Activated T-cell treated with anti-CD3 and anti-CD28 coated beads, Interleukin-2, amount 50 U/mL, for 24 hours (primary cell): ENCODE data around the gene TRIM8.

ENCODE experiments used
- DNase-seq: peaks from one replicate; pipeline ENCODE4 v3.0.0-alpha.2; 2020
- H3K27ac Mint-ChIP-seq: 2 replicates; pipeline ENCODE4 v1.8.0; 2020; ENCODE audit warnings: mild to moderate bottlenecking, mixed read lengths
- H3K27me3 Mint-ChIP-seq: 2 replicates; pipeline ENCODE4 v1.8.0; 2020; ENCODE audit warnings: mixed read lengths
- H3K36me3 Mint-ChIP-seq: 2 replicates; pipeline ENCODE4 v1.8.0; 2020; ENCODE audit warnings: low read depth, mixed read lengths
- H3K4me1 Mint-ChIP-seq: 2 replicates; pipeline ENCODE4 v1.8.0; 2020; ENCODE audit warnings: low read depth, mixed read lengths
- H3K4me3 Mint-ChIP-seq: 2 replicates; pipeline ENCODE4 v1.8.0; 2020; ENCODE audit warnings: mild to moderate bottlenecking, moderate library complexity, mixed read lengths
- H3K9me3 Mint-ChIP-seq: 2 replicates; pipeline ENCODE4 v1.8.0; 2020; ENCODE audit warnings: mixed read lengths

The TRIM8 gene

GRCh38 chr10:102673819-102674511 lies 29.7 kb downstream of the TRIM8 start:
- Mint-ChIP-seq H3K27me3 (no peaks in the 10 kb centered on the region), H3K36me3 (no peaks in the 10 kb centered on the region), H3K4me3 (peak overlapping the region; percentile 71), H3K4me1 (peaks cover 51% of the 10 kb centered on the region), H3K9me3 (no peaks in the 10 kb centered on the region), H3K27ac (peak overlapping the region; percentile 86)
- peak; percentile 72 for DNase-seq

DNA sequence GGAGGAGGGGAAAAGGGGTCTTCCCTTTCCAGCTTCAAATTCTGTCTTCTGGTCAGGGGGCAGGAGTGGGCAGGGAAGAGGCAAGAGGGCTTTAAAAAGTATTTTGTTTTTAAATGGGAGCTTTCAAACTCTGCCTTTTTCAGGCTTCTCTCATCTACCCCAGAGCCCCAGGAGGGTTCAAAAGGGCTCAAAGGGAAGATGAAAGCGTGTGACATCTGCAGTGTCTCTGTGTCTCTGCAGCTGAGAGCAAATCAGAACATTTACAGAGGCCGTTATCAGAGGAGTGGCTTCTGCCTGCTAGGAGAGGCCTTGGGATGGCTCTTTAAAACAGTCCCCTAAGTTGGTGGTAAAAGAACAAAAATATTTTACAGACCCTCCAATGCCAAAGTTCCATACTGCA lies 30.3 kb downstream of the TRIM8 start:
- Mint-ChIP-seq H3K27me3 (no peaks in the 10 kb centered on the region), H3K4me3 (peak overlapping the region; percentile 71), H3K36me3 (no peaks in the 10 kb centered on the region), H3K27ac (peak overlapping the region; percentile 86), H3K9me3 (no peaks in the 10 kb centered on the region), H3K4me1 (peaks cover 46% of the 10 kb centered on the region)
- DNase-seq = no peak

DNA sequence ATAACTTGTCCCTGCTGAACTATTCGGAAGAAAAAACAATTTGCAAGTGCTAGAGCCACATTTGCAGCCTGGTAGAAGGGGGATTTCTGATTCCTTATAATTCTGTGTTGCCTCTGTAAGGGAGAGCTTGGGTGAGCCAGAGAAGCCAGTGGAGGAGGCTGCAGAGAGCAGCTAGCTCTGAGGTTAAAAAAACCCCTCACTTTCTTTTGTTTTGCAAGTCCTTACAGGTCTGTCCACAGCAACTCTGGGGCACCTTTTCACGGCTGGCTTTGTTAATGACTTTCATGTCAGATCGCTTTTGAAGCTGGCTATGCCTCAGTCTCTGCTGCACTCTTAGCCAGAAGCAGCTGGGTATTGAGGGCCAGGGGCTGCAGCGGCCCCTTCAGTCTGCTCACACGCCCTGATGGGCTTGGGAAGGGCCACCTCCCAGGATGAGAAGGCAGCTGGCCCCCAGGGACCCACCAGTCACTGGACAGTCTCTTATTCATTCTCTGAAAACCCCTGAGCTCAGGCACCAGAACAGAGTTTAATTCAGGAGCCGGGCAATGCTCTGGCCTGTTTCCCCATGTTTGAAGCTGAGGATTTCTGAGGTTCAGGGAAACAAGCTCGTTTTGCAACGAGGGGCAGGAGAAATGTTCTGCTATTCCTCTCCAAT lies 30.9 kb downstream of the TRIM8 start:
- H3K27me3 Mint-ChIP-seq = no peaks in the 10 kb centered on the region
- no peaks in the 10 kb centered on the region for H3K9me3 Mint-ChIP-seq
- peak overlapping the region; percentile 86 for H3K27ac Mint-ChIP-seq
- no peak for DNase-seq
- H3K36me3 Mint-ChIP-seq = peaks cover under 1% of the 10 kb centered on the region
- peaks cover 41% of the 10 kb centered on the region for H3K4me1 Mint-ChIP-seq
- no peak overlapping the region for H3K4me3 Mint-ChIP-seq

DNA sequence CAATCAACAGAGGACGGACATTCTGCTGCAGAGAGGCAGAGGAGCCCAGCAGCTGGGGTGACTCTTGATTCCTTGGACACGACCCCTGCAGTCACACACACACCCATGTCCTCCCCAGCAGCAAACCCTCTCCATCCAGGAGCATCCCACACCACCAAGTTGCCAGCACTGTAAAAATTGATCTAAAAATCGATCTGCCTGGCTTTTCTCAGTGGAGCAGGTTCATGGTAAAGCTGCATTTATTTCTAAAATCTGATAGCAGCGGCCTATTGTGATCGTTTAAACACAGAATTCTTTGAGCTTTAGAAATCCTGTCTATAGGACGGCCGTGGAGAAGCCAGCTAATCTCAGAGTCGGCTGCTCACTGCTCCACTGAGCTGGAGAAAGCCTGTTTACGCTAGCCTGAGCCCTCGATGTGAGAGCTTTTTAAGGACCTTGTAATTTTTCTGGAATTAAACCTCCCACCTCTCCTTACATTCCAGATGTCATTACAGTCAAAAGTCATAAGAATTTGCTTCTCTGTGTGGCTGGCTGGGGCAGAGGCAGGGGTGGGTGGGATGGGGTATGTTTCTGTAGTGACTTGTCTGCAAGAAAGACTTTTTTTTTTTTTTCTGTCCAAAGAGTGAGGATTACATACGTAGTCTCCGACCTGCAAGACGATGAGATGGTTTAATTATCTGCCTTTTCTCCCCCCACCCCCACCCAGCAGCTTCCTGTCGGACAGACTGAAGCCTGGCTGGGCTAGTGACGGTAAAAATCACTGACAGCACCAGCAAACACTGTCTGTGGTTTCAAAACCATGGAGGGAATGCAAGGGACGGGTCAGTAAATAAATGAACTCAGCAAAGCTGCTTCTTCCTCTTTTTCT lies 31.6 kb downstream of the TRIM8 start:
- peaks cover 3% of the 10 kb centered on the region for H3K36me3 Mint-ChIP-seq
- H3K4me1 Mint-ChIP-seq = peaks cover 40% of the 10 kb centered on the region
- H3K27ac Mint-ChIP-seq = peak overlapping the region; percentile 44
- DNase-seq = peak; percentile 24
- no peaks in the 10 kb centered on the region for H3K9me3 Mint-ChIP-seq
- H3K27me3 Mint-ChIP-seq = no peaks in the 10 kb centered on the region
- no peak overlapping the region for H3K4me3 Mint-ChIP-seq

GRCh38 chr10:102676534-102677315 lies 32.4 kb downstream of the TRIM8 start:
- peak; percentile 5 for DNase-seq
- H3K27me3 Mint-ChIP-seq = no peaks in the 10 kb centered on the region
- H3K4me3 Mint-ChIP-seq = no peak overlapping the region
- H3K36me3 Mint-ChIP-seq = peaks cover 8% of the 10 kb centered on the region
- no peaks in the 10 kb centered on the region for H3K9me3 Mint-ChIP-seq
- H3K27ac Mint-ChIP-seq = no peak overlapping the region
- H3K4me1 Mint-ChIP-seq = peaks cover 45% of the 10 kb centered on the region

DNA sequence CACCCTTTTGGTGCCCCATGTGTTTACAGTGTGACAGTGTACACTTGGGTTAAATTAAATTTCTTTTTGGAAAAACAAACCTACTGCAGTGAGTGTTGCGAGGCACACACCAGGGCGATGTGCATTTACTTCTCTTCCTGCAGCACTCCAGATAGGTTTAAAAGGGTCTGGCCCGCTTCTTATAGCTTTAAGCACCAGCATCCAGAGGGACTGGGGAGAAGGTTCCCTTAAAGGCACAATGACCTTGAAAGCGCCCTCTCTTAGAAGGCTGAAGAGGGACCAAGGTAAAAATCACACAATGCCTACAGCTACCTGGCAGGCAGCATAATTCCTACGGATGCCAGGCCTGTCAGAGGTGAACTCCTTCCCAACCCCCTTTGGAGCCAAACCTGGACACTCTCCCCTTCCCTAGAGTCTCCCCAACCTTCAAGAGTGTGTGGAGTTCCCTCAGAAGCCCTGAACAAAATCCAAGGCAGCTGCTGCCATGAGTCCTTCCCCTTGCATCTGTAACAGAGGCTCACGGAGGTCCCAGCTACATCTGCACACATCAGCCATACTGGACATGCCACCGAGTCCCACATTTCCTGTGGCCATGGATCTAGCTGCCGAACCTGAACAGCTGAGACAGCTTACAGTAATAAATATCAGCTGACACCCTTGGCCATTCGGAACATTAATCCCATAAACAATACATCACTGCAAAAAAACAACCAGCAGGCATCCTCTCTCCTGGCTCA lies 33.2 kb downstream of the TRIM8 start:
- Mint-ChIP-seq H3K9me3 (no peaks in the 10 kb centered on the region), H3K4me1 (peaks cover 52% of the 10 kb centered on the region), H3K36me3 (peaks cover 14% of the 10 kb centered on the region), H3K27ac (no peak overlapping the region), H3K27me3 (no peaks in the 10 kb centered on the region), H3K4me3 (no peak overlapping the region)
- DNase-seq = no peak

GRCh38 chr10:102678068-102678400 lies 33.8 kb downstream of the TRIM8 start:
- Mint-ChIP-seq H3K4me3 (no peak overlapping the region), H3K9me3 (no peaks in the 10 kb centered on the region), H3K4me1 (peaks cover 51% of the 10 kb centered on the region), H3K36me3 (peaks cover 14% of the 10 kb centered on the region), H3K27ac (no peak overlapping the region), H3K27me3 (no peaks in the 10 kb centered on the region)
- no peak for DNase-seq

- Mint-ChIP-seq H3K4me1 (peaks cover 43% of the 10 kb centered on the region), H3K27me3 (no peaks in the 10 kb centered on the region), H3K4me3 (no peak overlapping the region), H3K27ac (no peak overlapping the region), H3K36me3 (peaks cover 19% of the 10 kb centered on the region), H3K9me3 (no peaks in the 10 kb centered on the region)
- no peak for DNase-seq
Measured at GRCh38 chr10:102678842-102679289, 34.6 kb downstream of the TRIM8 start.

DNA sequence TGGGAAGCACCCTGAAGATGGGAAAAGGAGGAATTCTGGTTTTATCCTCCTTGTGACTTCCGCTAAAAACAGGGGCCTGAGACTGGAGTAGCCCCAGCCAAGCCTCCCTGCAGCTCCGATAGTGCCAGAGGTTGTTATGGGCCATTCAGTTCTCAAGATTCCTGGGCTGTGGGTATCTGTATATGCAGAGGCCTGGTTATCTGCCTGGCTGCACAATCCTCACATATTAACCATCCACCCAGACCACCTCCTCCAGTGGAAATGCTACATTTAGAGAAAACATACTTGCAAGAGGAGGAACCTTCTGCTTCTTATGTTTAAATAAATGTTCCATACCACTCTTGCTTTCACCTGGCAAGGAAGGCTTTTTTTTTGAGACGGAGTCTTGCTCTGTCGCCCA lies 35.3 kb downstream of the TRIM8 start:
- Mint-ChIP-seq H3K9me3 (no peaks in the 10 kb centered on the region), H3K27me3 (no peaks in the 10 kb centered on the region), H3K4me1 (peaks cover 37% of the 10 kb centered on the region), H3K36me3 (peaks cover 21% of the 10 kb centered on the region), H3K4me3 (no peak overlapping the region), H3K27ac (no peak overlapping the region)
- no peak for DNase-seq

DNA sequence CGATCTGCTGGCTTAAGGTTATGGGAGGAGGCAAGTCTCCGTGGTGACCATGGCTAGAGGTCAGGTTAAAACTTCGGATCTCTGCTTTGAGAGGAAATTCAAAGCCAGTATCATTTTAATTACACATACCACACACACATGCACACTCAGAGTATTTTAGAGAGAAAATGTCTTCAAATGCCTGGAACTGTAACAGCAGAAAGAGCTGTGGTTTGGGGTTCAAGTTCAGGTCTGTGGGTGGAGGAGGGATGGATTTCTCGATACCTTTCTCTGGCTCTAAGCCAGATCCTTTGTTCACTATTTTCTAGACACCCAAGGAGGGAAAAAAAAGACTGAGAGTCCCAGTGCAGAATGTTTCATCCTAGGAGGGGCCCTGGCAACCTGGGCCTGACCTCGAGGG lies 37.4 kb downstream of the TRIM8 start:
- no peaks in the 10 kb centered on the region for H3K27me3 Mint-ChIP-seq
- no peak for DNase-seq
- no peak overlapping the region for H3K4me3 Mint-ChIP-seq
- peaks cover 16% of the 10 kb centered on the region for H3K4me1 Mint-ChIP-seq
- peaks cover 28% of the 10 kb centered on the region for H3K36me3 Mint-ChIP-seq
- H3K27ac Mint-ChIP-seq = peak overlapping the region; percentile 22
- no peaks in the 10 kb centered on the region for H3K9me3 Mint-ChIP-seq

- H3K36me3 Mint-ChIP-seq = peaks cover 28% of the 10 kb centered on the region
- no peaks in the 10 kb centered on the region for H3K27me3 Mint-ChIP-seq
- no peak for DNase-seq
- H3K27ac Mint-ChIP-seq = no peak overlapping the region
- peaks cover 15% of the 10 kb centered on the region for H3K4me1 Mint-ChIP-seq
- H3K4me3 Mint-ChIP-seq = no peak overlapping the region
- no peaks in the 10 kb centered on the region for H3K9me3 Mint-ChIP-seq
Measured at GRCh38 chr10:102682416-102682815, 38.1 kb downstream of the TRIM8 start.

GRCh38 chr10:102682981-102683380 lies 38.7 kb downstream of the TRIM8 start:
- no peak for DNase-seq
- Mint-ChIP-seq H3K4me1 (peaks cover 15% of the 10 kb centered on the region), H3K9me3 (no peaks in the 10 kb centered on the region), H3K27ac (no peak overlapping the region), H3K36me3 (peaks cover 30% of the 10 kb centered on the region), H3K4me3 (no peak overlapping the region), H3K27me3 (no peaks in the 10 kb centered on the region)

DNA sequence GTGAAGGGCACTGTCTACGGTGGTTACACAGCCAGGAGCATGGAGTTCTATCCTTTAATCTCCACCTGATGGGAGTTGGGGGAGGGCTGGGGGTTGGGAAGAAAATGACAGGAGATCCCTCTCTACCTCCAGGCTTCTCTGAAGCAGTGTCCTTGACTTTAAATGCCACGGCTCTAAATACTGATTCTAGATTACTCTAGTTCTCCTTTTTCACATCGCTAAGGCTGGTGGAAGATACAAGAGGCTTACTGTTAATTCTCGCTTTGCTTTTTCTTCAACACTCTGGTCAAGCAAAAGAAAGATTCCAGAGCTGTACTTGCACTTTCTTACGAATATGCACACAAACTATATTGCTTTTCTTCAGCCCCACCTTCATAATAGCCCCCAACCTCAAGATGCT lies 39.5 kb downstream of the TRIM8 start:
- H3K27ac Mint-ChIP-seq = no peak overlapping the region
- no peak for DNase-seq
- H3K9me3 Mint-ChIP-seq = no peaks in the 10 kb centered on the region
- H3K4me1 Mint-ChIP-seq = peaks cover 15% of the 10 kb centered on the region
- H3K27me3 Mint-ChIP-seq = no peaks in the 10 kb centered on the region
- no peak overlapping the region for H3K4me3 Mint-ChIP-seq
- peaks cover 31% of the 10 kb centered on the region for H3K36me3 Mint-ChIP-seq
